ENCODE measurements around the gene STAM2. TPM values are rescaled to one million over a fixed set of nuclear protein-coding genes. Genes with fewer than 3 reads are reported as not detected.

The STAM2 gene
- total RNA-seq, 1 experiment from 2014 or later, result 14.2 TPM

DNA sequence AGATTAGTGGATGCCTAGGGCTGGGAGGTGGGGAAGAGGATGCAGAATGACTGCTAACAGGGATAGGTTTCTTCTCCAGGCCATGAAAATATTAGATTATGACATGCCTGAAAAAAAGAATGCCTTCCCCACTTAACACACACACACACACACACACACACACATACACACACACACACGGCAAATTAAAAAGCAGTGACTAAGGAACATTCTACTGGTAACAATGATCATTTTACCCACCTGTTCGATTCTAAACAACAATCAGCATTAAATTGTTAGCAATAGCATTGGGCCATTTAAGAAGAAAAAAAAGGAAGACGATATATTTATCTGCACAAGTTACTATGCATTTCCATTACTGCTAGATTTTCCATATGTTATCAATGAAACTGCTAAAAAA lies 87.6 kb downstream of the STAM2 start:
- H4K8ac ChIP-seq (replicated peaks; ENCODE audit: insufficient read length, low read depth, low read length), result no peak overlapping the region
- no peak overlapping the region for H3K14ac ChIP-seq (ENCODE audit: insufficient read depth, low read length)
- H2BK120ac ChIP-seq (ENCODE audit: low read depth, low read length, poor library complexity, severe bottlenecking), result no peak overlapping the region
- H3K4me1 ChIP-seq (ENCODE audit: insufficient read depth, low read length), result no peaks in the 10 kb centered on the region
- Mint-ChIP-seq H3K4me3 (no peak overlapping the region), H3K27me3 (ENCODE audit: low read depth) (peaks cover 2% of the 10 kb centered on the region), H3K9me3 (no peaks in the 10 kb centered on the region), H3K36me3 (ENCODE audit: insufficient read depth in 1 of 3, low read depth in 3 of 3) (no peaks in the 10 kb centered on the region), H3K27ac (no peak overlapping the region), H3K4me1 (no peaks in the 10 kb centered on the region)
- no peaks in the 10 kb centered on the region for H3K9me3 ChIP-seq (ENCODE audit: control insufficient read depth, low read depth, low read length)
- H2BK15ac ChIP-seq (ENCODE audit: low read depth, low read length), result no peak overlapping the region
- no peak overlapping the region for H3K9ac ChIP-seq (ENCODE audit: extremely low read depth, insufficient read length, low read length)
- no peak overlapping the region for H2BK5ac ChIP-seq (ENCODE audit: insufficient read length, low read length)
- H2BK12ac ChIP-seq (ENCODE audit: insufficient read length, low read depth, low read length), result no peak overlapping the region
- H3K56ac ChIP-seq (ENCODE audit: insufficient read length, low read depth, low read length), result no peak overlapping the region
- no peaks in the 10 kb centered on the region for H3K23me2 ChIP-seq (ENCODE audit: insufficient read length, low read depth, low read length, poor library complexity, severe bottlenecking)
- no peak overlapping the region for H2AK5ac ChIP-seq (ENCODE audit: insufficient read length, low read length)
- no CpG with 5 or more reads among the region's 3 CpGs for WGBS (ENCODE audit: extremely low coverage, insufficient read length, low lambda C conversion rate)
- H3T11ph ChIP-seq (ENCODE audit: low read length), result no peak overlapping the region
- no peak overlapping the region for H3K4me2 ChIP-seq (ENCODE audit: insufficient read depth, insufficient read length, low read length)
- H4K91ac ChIP-seq (ENCODE audit: insufficient read length, low read depth, low read length), result no peak overlapping the region
- no peak for DNase-seq
- H3K79me1 ChIP-seq (ENCODE audit: insufficient read depth, low read depth, low read length, poor library complexity, severe bottlenecking), result no peaks in the 10 kb centered on the region
- TF ChIP-seq, protein P1, sequence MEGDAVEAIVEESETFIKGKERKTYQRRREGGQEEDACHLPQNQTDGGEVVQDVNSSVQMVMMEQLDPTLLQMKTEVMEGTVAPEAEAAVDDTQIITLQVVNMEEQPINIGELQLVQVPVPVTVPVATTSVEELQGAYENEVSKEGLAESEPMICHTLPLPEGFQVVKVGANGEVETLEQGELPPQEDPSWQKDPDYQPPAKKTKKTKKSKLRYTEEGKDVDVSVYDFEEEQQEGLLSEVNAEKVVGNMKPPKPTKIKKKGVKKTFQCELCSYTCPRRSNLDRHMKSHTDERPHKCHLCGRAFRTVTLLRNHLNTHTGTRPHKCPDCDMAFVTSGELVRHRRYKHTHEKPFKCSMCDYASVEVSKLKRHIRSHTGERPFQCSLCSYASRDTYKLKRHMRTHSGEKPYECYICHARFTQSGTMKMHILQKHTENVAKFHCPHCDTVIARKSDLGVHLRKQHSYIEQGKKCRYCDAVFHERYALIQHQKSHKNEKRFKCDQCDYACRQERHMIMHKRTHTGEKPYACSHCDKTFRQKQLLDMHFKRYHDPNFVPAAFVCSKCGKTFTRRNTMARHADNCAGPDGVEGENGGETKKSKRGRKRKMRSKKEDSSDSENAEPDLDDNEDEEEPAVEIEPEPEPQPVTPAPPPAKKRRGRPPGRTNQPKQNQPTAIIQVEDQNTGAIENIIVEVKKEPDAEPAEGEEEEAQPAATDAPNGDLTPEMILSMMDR (conservative IDR thresholded peaks at IDR 0.05), result no peak
- no peak overlapping the region for H3K4ac ChIP-seq (ENCODE audit: low read depth, low read length)
- no peak overlapping the region for H3K27ac ChIP-seq (ENCODE audit: insufficient read length, low read depth, low read length)
- no peak overlapping the region for H4K5ac ChIP-seq (ENCODE audit: insufficient read length, low read depth, low read length)
- no peak overlapping the region for H3K23ac ChIP-seq (ENCODE audit: insufficient read length, low read depth, low read length)
- no peak overlapping the region for H2BK20ac ChIP-seq (ENCODE audit: low read depth, low read length, poor library complexity, severe bottlenecking)
- no peaks in the 10 kb centered on the region for H3K27me3 ChIP-seq (ENCODE audit: insufficient read depth, low read length)
- no peak overlapping the region for H3K18ac ChIP-seq (ENCODE audit: insufficient read length, low read depth, low read length)
- H4K20me1 ChIP-seq (ENCODE audit: control insufficient read depth, insufficient read depth, insufficient read length), result no peaks in the 10 kb centered on the region
- H2AFZ ChIP-seq (ENCODE audit: low read length), result no peak overlapping the region
- H3K79me2 ChIP-seq (ENCODE audit: insufficient read depth, low read length), result no peaks in the 10 kb centered on the region

Data from H9 (cell line).